ENCODE data around the gene ALLC.

DNA sequence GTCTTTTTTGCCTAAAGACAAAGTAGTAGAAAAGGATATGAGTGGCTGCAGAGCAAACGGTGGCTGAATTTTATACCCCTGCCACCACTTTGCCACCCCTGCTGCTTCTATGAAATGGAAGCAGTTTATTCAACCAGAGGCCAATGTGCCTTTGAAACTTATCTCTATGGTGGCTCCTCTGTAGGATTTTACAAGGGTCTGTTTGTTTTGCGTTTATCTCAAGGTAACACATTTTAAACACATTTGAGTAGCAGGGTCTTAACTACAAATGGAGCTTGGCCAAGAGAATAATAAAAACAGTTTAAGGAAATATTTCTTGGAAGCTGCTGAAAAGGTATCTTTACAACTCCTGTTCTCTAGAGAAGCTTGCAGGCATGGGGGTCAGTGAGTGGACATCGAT is 6.1 kb downstream of the ALLC start:
- TF ChIP-seq, protein P1, sequence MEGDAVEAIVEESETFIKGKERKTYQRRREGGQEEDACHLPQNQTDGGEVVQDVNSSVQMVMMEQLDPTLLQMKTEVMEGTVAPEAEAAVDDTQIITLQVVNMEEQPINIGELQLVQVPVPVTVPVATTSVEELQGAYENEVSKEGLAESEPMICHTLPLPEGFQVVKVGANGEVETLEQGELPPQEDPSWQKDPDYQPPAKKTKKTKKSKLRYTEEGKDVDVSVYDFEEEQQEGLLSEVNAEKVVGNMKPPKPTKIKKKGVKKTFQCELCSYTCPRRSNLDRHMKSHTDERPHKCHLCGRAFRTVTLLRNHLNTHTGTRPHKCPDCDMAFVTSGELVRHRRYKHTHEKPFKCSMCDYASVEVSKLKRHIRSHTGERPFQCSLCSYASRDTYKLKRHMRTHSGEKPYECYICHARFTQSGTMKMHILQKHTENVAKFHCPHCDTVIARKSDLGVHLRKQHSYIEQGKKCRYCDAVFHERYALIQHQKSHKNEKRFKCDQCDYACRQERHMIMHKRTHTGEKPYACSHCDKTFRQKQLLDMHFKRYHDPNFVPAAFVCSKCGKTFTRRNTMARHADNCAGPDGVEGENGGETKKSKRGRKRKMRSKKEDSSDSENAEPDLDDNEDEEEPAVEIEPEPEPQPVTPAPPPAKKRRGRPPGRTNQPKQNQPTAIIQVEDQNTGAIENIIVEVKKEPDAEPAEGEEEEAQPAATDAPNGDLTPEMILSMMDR (IDR thresholded peaks at IDR 0.05) = no peak
- TF ChIP-seq EZH2 (IDR thresholded peaks at IDR 0.05; ENCODE audit: borderline replicate concordance, insufficient read depth, low read depth, low read length, poor library complexity, severe bottlenecking) = no peak
